Prostate gland (tissue), 2 donors: ENCODE results near the gene PTPRD.

ENCODE experiments used
- CTCF ChIP-seq, 4 experiments: fragments of 200-600 bp in 2 of 4; fragments of 450-650 bp in 2 of 4; sonication (generic) in 2 of 4; IDR thresholded peaks; 1 replicate in 3 of 4; 2 replicates in 1 of 4; pipeline ENCODE4 v1.5.1; 2016 to 2019; ENCODE audit warnings: antibody characterized with exemption in 4 of 4, mild to moderate bottlenecking in 2 of 4, moderate library complexity in 2 of 4
- POLR2A ChIP-seq: fragments of 450-650 bp; IDR thresholded peaks from one replicate; pipeline ENCODE4 v1.6.1; 2016; ENCODE audit warnings: antibody characterized with exemption, mild to moderate bottlenecking
- POLR2AphosphoS5 ChIP-seq: sonication (generic); formaldehyde crosslinking; IDR thresholded peaks from one replicate; pipeline ENCODE4 v1.6.1; 2017; ENCODE audit warnings: antibody characterized with exemption

DNA sequence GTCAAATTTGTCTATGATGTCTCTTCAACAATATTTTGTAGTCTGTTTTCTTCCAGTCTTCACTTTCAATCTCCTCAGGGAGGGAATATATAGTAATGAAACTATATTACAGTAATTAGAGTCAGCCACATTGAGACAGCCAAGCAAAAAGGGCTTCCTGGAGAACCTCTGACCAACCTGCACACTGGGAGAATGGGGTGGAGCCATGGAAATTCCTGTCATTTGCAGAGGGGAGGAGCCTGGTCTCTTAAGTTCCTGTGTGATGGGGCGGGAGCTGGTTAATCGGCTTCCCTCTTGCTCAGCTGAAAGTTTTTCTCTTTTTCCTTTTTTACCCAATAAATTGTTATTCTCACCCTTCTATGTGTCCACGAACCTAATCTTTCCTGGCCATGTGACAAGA, 1220.0 kb downstream of the PTPRD start:
- TF ChIP-seq CTCF (IDR thresholded peaks at IDR 0.05) (no peak), POLR2A (no peak), POLR2AphosphoS5 (no peak)
